ENCODE results near the gene CXCR6. TPM values are rescaled to one million over a fixed set of nuclear protein-coding genes. Genes with fewer than 3 reads are reported as not detected.

The CXCR6 gene
- total and polyA plus RNA-seq, 8 donors: 0.61 to 4.1 (median 1.2) TPM

GRCh38 chr3:45938043-45938435, 5.2 kb upstream of the CXCR6 start:
- Histone ChIP-seq H3K27me3 (no peaks in the 10 kb centered on the region), H3K36me3 (peaks cover 0 to 51% of the 10 kb centered on the region in 2 donors), H3K4me1 (peaks cover 0 to 17% of the 10 kb centered on the region in 2 donors), H3K27ac (no peak overlapping the region), H3K4me3 (no peak overlapping the region), H3K9me3 (no peaks in the 10 kb centered on the region)
- no peak for TF ChIP-seq CTCF (IDR thresholded peaks at IDR 0.05)
- DNase-seq (no peak), ATAC-seq (no peak)
- intact Hi-C loops (cut with DNase I): loop anchor here in 1 of 2 donors (2.0 to 10.0 kb wide), 2 partner anchors 141 to 497 kb away; no protein-coding TSS in a partner anchor

GRCh38 chr3:45938864-45939263, 4.4 kb upstream of the CXCR6 start:
- intact Hi-C loops (cut with DNase I): loop anchor here in 1 of 2 donors (2.0 to 10.0 kb wide), 2 partner anchors 140 to 496 kb away; no protein-coding TSS in a partner anchor
- Histone ChIP-seq H3K9me3 (no peaks in the 10 kb centered on the region), H3K27ac (no peak overlapping the region), H3K4me1 (peaks cover 0 to 18% of the 10 kb centered on the region in 2 donors), H3K36me3 (peaks cover 0 to 45% of the 10 kb centered on the region in 2 donors), H3K4me3 (no peak overlapping the region), H3K27me3 (no peaks in the 10 kb centered on the region)
- TF ChIP-seq CTCF (IDR thresholded peaks at IDR 0.05): peak; percentile 81 to 88
- DNase-seq: peak in 3 of 4 donors; percentile 82 to 92 (median 84)
- peak; percentile 95 for ATAC-seq

GRCh38 chr3:45939341-45939771, 3.9 kb upstream of the CXCR6 start:
- ATAC-seq (peak; percentile 18), DNase-seq (no peak)
- H3K9me3 ChIP-seq: no peaks in the 10 kb centered on the region
- H3K27me3 ChIP-seq: no peaks in the 10 kb centered on the region
- TF ChIP-seq CTCF (IDR thresholded peaks at IDR 0.05): no peak
- H3K4me3 ChIP-seq: no peak overlapping the region
- H3K4me1 ChIP-seq: peaks cover 0 to 18% of the 10 kb centered on the region in 2 donors
- intact Hi-C loops (cut with DNase I): loop anchor here in 1 of 2 donors (2.0 to 10.0 kb wide), 2 partner anchors 139 to 495 kb away; no protein-coding TSS in a partner anchor
- no peak overlapping the region for H3K27ac ChIP-seq
- peaks cover 0 to 40% of the 10 kb centered on the region in 2 donors for H3K36me3 ChIP-seq

- ATAC-seq: peak; percentile 4
- intact Hi-C loops (cut with DNase I): no loop called here
- no peak for TF ChIP-seq CTCF (IDR thresholded peaks at IDR 0.05)
- H3K9me3 ChIP-seq: no peaks in the 10 kb centered on the region
- H3K4me1 ChIP-seq: peaks cover 0 to 18% of the 10 kb centered on the region in 2 donors
- H3K36me3 ChIP-seq: peaks cover 0 to 38% of the 10 kb centered on the region in 2 donors
- H3K27ac ChIP-seq: no peak overlapping the region
- no peak for DNase-seq
- no peak overlapping the region for H3K4me3 ChIP-seq
- no peaks in the 10 kb centered on the region for H3K27me3 ChIP-seq
Measured at GRCh38 chr3:45940004-45940780, 3.1 kb upstream of the CXCR6 start.

- Histone ChIP-seq H3K36me3 (peaks cover 0 to 37% of the 10 kb centered on the region in 2 donors), H3K4me1 (peaks cover 0 to 18% of the 10 kb centered on the region in 2 donors), H3K4me3 (no peak overlapping the region), H3K9me3 (no peaks in the 10 kb centered on the region), H3K27me3 (no peaks in the 10 kb centered on the region), H3K27ac (no peak overlapping the region)
- DNase-seq (no peak), ATAC-seq (no peak)
- intact Hi-C loops (cut with DNase I): no loop called here
- TF ChIP-seq CTCF (IDR thresholded peaks at IDR 0.05): no peak
Measured at GRCh38 chr3:45940781-45941365, 2.4 kb upstream of the CXCR6 start.
